Activated T-cell treated with anti-CD3 and anti-CD28 coated beads, Interleukin-2, amount 50 U/mL, for 24 hours (primary cell): ENCODE data around the gene PPIE.

ENCODE experiments used
- DNase-seq: peaks from one replicate; pipeline ENCODE4 v3.0.0-alpha.2; 2020
- H3K27ac Mint-ChIP-seq: 2 replicates; pipeline ENCODE4 v1.8.0; 2020; ENCODE audit warnings: mild to moderate bottlenecking, mixed read lengths
- H3K27me3 Mint-ChIP-seq: 2 replicates; pipeline ENCODE4 v1.8.0; 2020; ENCODE audit warnings: mixed read lengths
- H3K36me3 Mint-ChIP-seq: 2 replicates; pipeline ENCODE4 v1.8.0; 2020; ENCODE audit warnings: low read depth, mixed read lengths
- H3K4me1 Mint-ChIP-seq: 2 replicates; pipeline ENCODE4 v1.8.0; 2020; ENCODE audit warnings: low read depth, mixed read lengths
- H3K4me3 Mint-ChIP-seq: 2 replicates; pipeline ENCODE4 v1.8.0; 2020; ENCODE audit warnings: mild to moderate bottlenecking, moderate library complexity, mixed read lengths
- H3K9me3 Mint-ChIP-seq: 2 replicates; pipeline ENCODE4 v1.8.0; 2020; ENCODE audit warnings: mixed read lengths

PPIE gene

DNA sequence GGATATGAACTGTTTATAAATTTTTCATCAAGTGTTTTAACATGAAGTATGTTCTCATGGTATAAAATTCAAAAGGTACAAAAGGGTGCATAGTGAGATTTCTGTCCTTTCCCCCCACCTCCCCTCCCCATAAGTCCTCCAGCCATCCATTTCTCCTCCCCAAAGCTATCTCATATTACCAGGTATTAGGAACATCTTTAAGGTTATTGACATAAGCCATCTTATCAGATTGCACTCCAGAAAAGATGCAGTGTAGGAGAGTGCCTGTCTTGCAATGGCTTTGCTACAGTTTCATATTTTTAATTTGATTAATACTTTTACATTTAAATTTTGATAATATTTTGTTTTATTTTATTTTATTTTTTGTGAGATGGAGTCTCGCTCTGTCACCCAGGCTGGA is 33.9 kb upstream of the PPIE start:
- H3K27me3 Mint-ChIP-seq = peaks cover 12% of the 10 kb centered on the region

DNA sequence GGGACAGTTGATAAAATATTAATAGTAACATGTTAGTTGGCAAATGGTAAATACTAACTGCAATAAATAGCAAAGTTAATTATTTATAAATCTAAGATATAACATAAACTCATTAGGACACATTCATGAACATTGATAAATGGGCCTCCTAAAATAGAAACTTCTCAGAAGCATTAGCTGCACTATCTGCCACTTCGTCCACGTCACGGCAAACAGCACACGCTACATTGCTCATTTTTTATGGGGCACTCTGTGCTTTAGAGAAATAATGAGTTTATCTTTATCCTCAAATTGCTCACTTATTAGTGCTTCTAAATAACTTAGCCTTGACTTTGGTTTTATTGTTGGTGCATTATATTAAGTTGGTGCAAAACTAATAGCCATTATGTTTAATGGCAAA is 31.2 kb upstream of the PPIE start:
- no peak overlapping the region for H3K27ac Mint-ChIP-seq
- H3K4me1 Mint-ChIP-seq = no peaks in the 10 kb centered on the region
- no peak overlapping the region for H3K4me3 Mint-ChIP-seq
- no peaks in the 10 kb centered on the region for H3K36me3 Mint-ChIP-seq
- DNase-seq = no peak
- no peaks in the 10 kb centered on the region for H3K9me3 Mint-ChIP-seq
- H3K27me3 Mint-ChIP-seq = peaks cover 6% of the 10 kb centered on the region

More for the DNA sequence above, 33.9 kb upstream of the PPIE start:
- no peaks in the 10 kb centered on the region for H3K36me3 Mint-ChIP-seq
- no peak overlapping the region for H3K4me3 Mint-ChIP-seq
- no peak for DNase-seq
- no peaks in the 10 kb centered on the region for H3K4me1 Mint-ChIP-seq
- H3K27ac Mint-ChIP-seq = no peak overlapping the region
- no peaks in the 10 kb centered on the region for H3K9me3 Mint-ChIP-seq

GRCh38 chr1:39711104-39711965 is 27.3 kb upstream of the PPIE start:
- no peak overlapping the region for H3K27ac Mint-ChIP-seq
- no peaks in the 10 kb centered on the region for H3K9me3 Mint-ChIP-seq
- H3K27me3 Mint-ChIP-seq = peaks cover 19% of the 10 kb centered on the region
- DNase-seq = no peak
- H3K4me1 Mint-ChIP-seq = no peaks in the 10 kb centered on the region
- H3K4me3 Mint-ChIP-seq = no peak overlapping the region
- H3K36me3 Mint-ChIP-seq = no peaks in the 10 kb centered on the region

DNA sequence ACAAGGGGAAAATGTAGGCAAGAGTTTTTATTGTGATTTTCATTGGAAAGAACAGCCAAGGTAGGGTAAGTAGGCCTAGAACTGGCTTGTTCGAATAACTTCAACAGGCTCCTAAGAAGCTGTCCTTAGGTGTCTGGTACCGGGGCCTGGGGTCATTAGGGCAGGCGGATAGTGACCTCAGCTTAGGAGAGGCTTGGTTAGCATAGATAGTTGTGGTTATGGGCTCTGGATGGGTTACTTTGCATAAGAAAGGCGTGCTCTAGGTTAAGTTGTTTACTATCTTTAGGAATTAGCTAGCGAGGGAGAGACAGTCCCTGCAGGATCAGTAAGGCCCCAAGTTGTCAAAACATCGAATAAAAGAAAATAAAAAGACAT is 26.7 kb upstream of the PPIE start:
- Mint-ChIP-seq H3K4me1 (no peaks in the 10 kb centered on the region), H3K27me3 (peaks cover 25% of the 10 kb centered on the region), H3K27ac (no peak overlapping the region), H3K4me3 (no peak overlapping the region), H3K36me3 (no peaks in the 10 kb centered on the region), H3K9me3 (no peaks in the 10 kb centered on the region)
- no peak for DNase-seq

GRCh38 chr1:39713557-39713956 is 25.1 kb upstream of the PPIE start:
- no peak overlapping the region for H3K27ac Mint-ChIP-seq
- H3K27me3 Mint-ChIP-seq = peaks cover 36% of the 10 kb centered on the region
- no peaks in the 10 kb centered on the region for H3K4me1 Mint-ChIP-seq
- no peaks in the 10 kb centered on the region for H3K9me3 Mint-ChIP-seq
- no peak for DNase-seq
- no peaks in the 10 kb centered on the region for H3K36me3 Mint-ChIP-seq
- no peak overlapping the region for H3K4me3 Mint-ChIP-seq

GRCh38 chr1:39717809-39718208 is 20.9 kb upstream of the PPIE start:
- peaks cover 2% of the 10 kb centered on the region for H3K4me1 Mint-ChIP-seq
- peaks cover 39% of the 10 kb centered on the region for H3K27me3 Mint-ChIP-seq
- H3K4me3 Mint-ChIP-seq = no peak overlapping the region
- H3K27ac Mint-ChIP-seq = no peak overlapping the region
- H3K9me3 Mint-ChIP-seq = no peaks in the 10 kb centered on the region
- no peak for DNase-seq
- no peaks in the 10 kb centered on the region for H3K36me3 Mint-ChIP-seq

- H3K4me3 Mint-ChIP-seq = no peak overlapping the region
- H3K27ac Mint-ChIP-seq = no peak overlapping the region
- peaks cover 42% of the 10 kb centered on the region for H3K27me3 Mint-ChIP-seq
- peaks cover 2% of the 10 kb centered on the region for H3K4me1 Mint-ChIP-seq
- H3K36me3 Mint-ChIP-seq = no peaks in the 10 kb centered on the region
- no peak for DNase-seq
- H3K9me3 Mint-ChIP-seq = no peaks in the 10 kb centered on the region
Observed at GRCh38 chr1:39720094-39720999, 18.3 kb upstream of the PPIE start.

DNA sequence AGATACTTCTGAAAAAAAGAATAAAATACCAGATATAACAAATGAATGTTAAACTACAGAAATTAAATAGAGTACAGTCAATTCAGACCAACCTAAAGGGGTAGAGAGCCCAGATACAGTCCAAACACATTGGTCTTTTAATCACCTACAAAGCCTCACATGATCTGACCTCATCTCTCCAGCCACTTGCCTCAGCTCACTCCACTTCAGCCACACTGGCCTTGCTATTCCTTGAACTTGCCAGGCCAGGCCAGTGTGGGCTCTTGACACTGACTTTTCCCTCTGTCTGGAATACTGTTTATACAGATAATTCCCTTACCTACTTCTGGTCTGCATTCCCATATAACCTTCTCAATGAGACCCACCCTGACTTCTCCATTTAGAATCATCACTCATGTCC is 17.0 kb upstream of the PPIE start:
- H3K27ac Mint-ChIP-seq = no peak overlapping the region
- H3K27me3 Mint-ChIP-seq = peaks cover 42% of the 10 kb centered on the region

GRCh38 chr1:39722495-39722894 is 16.2 kb upstream of the PPIE start:
- Mint-ChIP-seq H3K27me3 (peaks cover 42% of the 10 kb centered on the region), H3K4me3 (no peak overlapping the region), H3K36me3 (no peaks in the 10 kb centered on the region), H3K9me3 (no peaks in the 10 kb centered on the region), H3K4me1 (peaks cover 5% of the 10 kb centered on the region), H3K27ac (no peak overlapping the region)
- no peak for DNase-seq

More for the DNA sequence above, 17.0 kb upstream of the PPIE start:
- Mint-ChIP-seq H3K4me3 (no peak overlapping the region), H3K36me3 (no peaks in the 10 kb centered on the region), H3K4me1 (peaks cover 2% of the 10 kb centered on the region), H3K9me3 (no peaks in the 10 kb centered on the region)
- DNase-seq = no peak

GRCh38 chr1:39726600-39726999 is 12.1 kb upstream of the PPIE start:
- Mint-ChIP-seq H3K36me3 (no peaks in the 10 kb centered on the region), H3K9me3 (no peaks in the 10 kb centered on the region), H3K4me3 (no peak overlapping the region), H3K4me1 (peaks cover 17% of the 10 kb centered on the region), H3K27ac (no peak overlapping the region), H3K27me3 (peaks cover 65% of the 10 kb centered on the region)
- no peak for DNase-seq

GRCh38 chr1:39727221-39727931 is 11.3 kb upstream of the PPIE start:
- Mint-ChIP-seq H3K4me1 (peaks cover 17% of the 10 kb centered on the region), H3K27me3 (peaks cover 66% of the 10 kb centered on the region), H3K36me3 (no peaks in the 10 kb centered on the region), H3K9me3 (no peaks in the 10 kb centered on the region), H3K4me3 (no peak overlapping the region), H3K27ac (no peak overlapping the region)
- DNase-seq = no peak

DNA sequence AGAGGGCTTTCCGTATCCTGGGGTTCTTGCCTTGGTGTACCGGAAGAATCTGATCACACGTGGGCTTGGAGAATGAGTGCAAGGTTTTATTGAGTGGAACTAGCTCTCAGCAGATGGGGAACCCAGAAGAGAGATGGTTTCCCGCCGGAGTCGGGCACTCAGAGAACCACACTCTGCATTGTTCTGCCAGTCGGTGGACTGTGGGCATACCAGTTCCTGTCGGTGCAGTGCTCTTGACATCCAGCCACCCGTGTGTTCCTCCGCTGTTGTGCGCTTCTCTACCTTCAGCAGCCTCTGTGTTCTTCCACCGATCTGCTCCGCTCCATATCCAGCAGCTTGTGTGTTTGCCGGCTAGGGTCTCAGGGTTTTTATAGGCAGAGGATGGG is 10.8 kb upstream of the PPIE start:
- H3K9me3 Mint-ChIP-seq = no peaks in the 10 kb centered on the region
- H3K27me3 Mint-ChIP-seq = peaks cover 70% of the 10 kb centered on the region
- no peak for DNase-seq
- no peaks in the 10 kb centered on the region for H3K36me3 Mint-ChIP-seq
- H3K27ac Mint-ChIP-seq = no peak overlapping the region
- no peak overlapping the region for H3K4me3 Mint-ChIP-seq
- peaks cover 18% of the 10 kb centered on the region for H3K4me1 Mint-ChIP-seq

- Mint-ChIP-seq H3K9me3 (no peaks in the 10 kb centered on the region), H3K27ac (no peak overlapping the region), H3K4me3 (no peak overlapping the region)
Observed at GRCh38 chr1:39729030-39729429, 9.7 kb upstream of the PPIE start.

DNA sequence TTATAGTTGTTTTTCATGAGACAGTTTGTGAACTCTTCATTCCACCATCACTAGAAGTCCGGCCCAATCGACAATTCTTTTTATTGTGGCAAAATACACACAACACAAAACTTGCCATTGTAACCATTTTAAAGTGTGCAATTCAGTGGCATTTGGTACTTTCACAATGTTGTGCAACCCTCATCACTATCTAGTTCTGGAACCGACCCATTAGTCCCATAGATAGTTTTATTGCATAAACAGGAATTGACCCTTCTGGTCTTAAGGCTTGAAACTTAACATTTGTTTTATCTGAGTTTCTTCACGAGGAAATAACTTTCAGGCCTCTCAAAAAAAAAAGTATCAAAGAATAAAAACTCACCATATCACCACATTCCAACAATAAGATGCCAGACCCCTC is 8.8 kb upstream of the PPIE start:
- Mint-ChIP-seq H3K4me3 (no peak overlapping the region), H3K27ac (no peak overlapping the region), H3K4me1 (peaks cover 22% of the 10 kb centered on the region), H3K9me3 (no peaks in the 10 kb centered on the region), H3K36me3 (no peaks in the 10 kb centered on the region), H3K27me3 (peaks cover 80% of the 10 kb centered on the region)
- no peak for DNase-seq

More at GRCh38 chr1:39729030-39729429, 9.7 kb upstream of the PPIE start:
- no peak for DNase-seq
- H3K36me3 Mint-ChIP-seq = no peaks in the 10 kb centered on the region
- H3K4me1 Mint-ChIP-seq = peaks cover 22% of the 10 kb centered on the region
- peaks cover 80% of the 10 kb centered on the region for H3K27me3 Mint-ChIP-seq
